CD14-positive monocyte (primary cell): ENCODE measurements around the gene SAT1. TPM values are rescaled to one million over a fixed set of nuclear protein-coding genes. Genes with fewer than 3 reads are reported as not detected.

Source experiments
- DNase-seq, 3 donors: peaks; one replicate each; pipeline ENCODE4 v3.0.0-alpha.2; 2011 to 2022
- H2AFZ ChIP-seq: 2 replicates; pipeline ENCODE4 v1.6.0; 2012; ENCODE audit warnings: mild to moderate bottlenecking, low read depth, low read length, inconsistent platforms; ENCODE audit not compliant: insufficient read depth, poor library complexity, severe bottlenecking
- H3K27ac ChIP-seq, 2 donors: 1 replicate in 1 of 2; 2 replicates in 1 of 2; pipeline ENCODE4 v1.5.1; 2012 to 2013; ENCODE audit warnings: low read length in 2 of 2, control low read depth in 1 of 2, inconsistent platforms in 1 of 2, low read depth in 1 of 2, mild to moderate bottlenecking in 1 of 2
- H3K27me3 ChIP-seq, 2 donors: one replicate each; pipeline versions ENCODE4 v1.6.0 to v1.6.1; 2011 to 2013; ENCODE audit warnings: low read length in 2 of 2; ENCODE audit not compliant: control insufficient read depth in 2 of 2, insufficient read depth in 2 of 2
- H3K36me3 ChIP-seq, 2 donors: replicated peaks in 1 of 2; 1 replicate in 1 of 2; 2 replicates in 1 of 2; pipeline versions ENCODE4 v1.5.1 to v1.6.1; 2012 to 2013; ENCODE audit warnings: low read length in 2 of 2, control low read depth in 1 of 2, inconsistent platforms in 1 of 2, mild to moderate bottlenecking in 1 of 2; ENCODE audit not compliant: insufficient read depth in 2 of 2, control insufficient read depth in 1 of 2
- H3K4me1 ChIP-seq, 2 donors: 1 replicate in 1 of 2; 2 replicates in 1 of 2; pipeline versions ENCODE4 v1.5.1 to v1.6.1; 2012 to 2013; ENCODE audit warnings: low read length in 2 of 2, control low read depth in 1 of 2, inconsistent platforms in 1 of 2, mild to moderate bottlenecking in 1 of 2, moderate library complexity in 1 of 2; ENCODE audit not compliant: insufficient read depth in 2 of 2, control insufficient read depth in 1 of 2
- H3K4me2 ChIP-seq: replicated peaks from 2 replicates; pipeline ENCODE3; 2012; ENCODE audit warnings: low read length, moderate library complexity, mild to moderate bottlenecking; ENCODE audit not compliant: poor library complexity, severe bottlenecking; ENCODE audit errors: extremely low read depth
- H3K4me3 ChIP-seq, 3 experiments: fragments of 200-600 bp in 1 of 3; sonication (generic) in 1 of 3; replicated peaks in 1 of 3; 1 replicate in 2 of 3; 2 replicates in 1 of 3; pipeline ENCODE4 v1.5.1; 2011 to 2013; ENCODE audit warnings: low read length in 3 of 3, mild to moderate bottlenecking in 3 of 3, control low read depth in 2 of 3, low read depth in 2 of 3, inconsistent platforms in 1 of 3, moderate library complexity in 1 of 3
- H3K79me2 ChIP-seq: 2 replicates; pipeline ENCODE4 v1.6.0; 2012; ENCODE audit warnings: mild to moderate bottlenecking, control low read depth, inconsistent platforms, low read length, moderate library complexity; ENCODE audit not compliant: insufficient read depth
- H3K9ac ChIP-seq: 2 replicates; pipeline ENCODE4 v1.6.0; 2017; ENCODE audit warnings: low read length, mild to moderate bottlenecking; ENCODE audit not compliant: insufficient read depth, poor library complexity, severe bottlenecking
- H3K9me3 ChIP-seq, 2 donors: replicated peaks in 1 of 2; 1 replicate in 1 of 2; 2 replicates in 1 of 2; pipeline versions ENCODE4 v1.5.1 to v1.6.1; 2012 to 2013; ENCODE audit warnings: low read length in 2 of 2, control low read depth in 1 of 2; ENCODE audit not compliant: control insufficient read depth in 1 of 2, insufficient read depth in 1 of 2
- H4K20me1 ChIP-seq: 2 replicates; pipeline ENCODE4 v1.6.0; 2012; ENCODE audit warnings: mild to moderate bottlenecking, low read length, control low read depth, moderate library complexity; ENCODE audit not compliant: insufficient read depth
- H3K27ac Mint-ChIP-seq, 7 donors: one replicate each; pipeline ENCODE4 v1.8.0; 2020; ENCODE audit warnings: mild to moderate bottlenecking in 7 of 7, mixed read lengths in 7 of 7, moderate library complexity in 6 of 7, inconsistent platforms in 2 of 7
- H3K27me3 Mint-ChIP-seq, 3 donors: one replicate each; pipeline ENCODE4 v1.8.0; 2021 to 2022; ENCODE audit warnings: low read depth in 3 of 3, mild to moderate bottlenecking in 3 of 3, mixed read lengths in 3 of 3, moderate library complexity in 3 of 3, inconsistent platforms in 1 of 3
- H3K36me3 Mint-ChIP-seq, 2 donors: one replicate each; pipeline ENCODE4 v1.8.0; 2020; ENCODE audit warnings: mixed read lengths in 2 of 2, inconsistent platforms in 1 of 2, mild to moderate bottlenecking in 1 of 2
- H3K4me1 Mint-ChIP-seq: one replicate; pipeline ENCODE4 v1.8.0; 2020; ENCODE audit warnings: mild to moderate bottlenecking, mixed read lengths
- H3K4me3 Mint-ChIP-seq, 2 donors: one replicate each; pipeline ENCODE4 v1.8.0; 2020; ENCODE audit warnings: mild to moderate bottlenecking in 2 of 2, mixed read lengths in 2 of 2, moderate library complexity in 1 of 2
- H3K9me3 Mint-ChIP-seq, 7 donors: one replicate each; pipeline ENCODE4 v1.8.0; 2020 to 2022; ENCODE audit warnings: mixed read lengths in 7 of 7, mild to moderate bottlenecking in 6 of 7, moderate library complexity in 6 of 7, inconsistent platforms in 2 of 7
- WGBS: methylation state at CpG from one replicate; pipeline ENCODE4 v1.1.5; 2013; ENCODE audit warnings: missing lambda C conversion rate; ENCODE audit not compliant: insufficient coverage; 5-methylcytosine and 5-hydroxymethylcytosine counted together
- intact Hi-C, 2 donors: fragments of 100-400 bp; cut with micrococcal nuclease; formaldehyde crosslinking; loops; one replicate each; pipeline versions ENCODE4 v1.15.0 to v1.15.1; 2023
- polyA plus RNA-seq, 3 donors: library from polyadenylated mRNA; depleted of rRNA in 1 of 3; unstranded in 2 of 3; stranded (reverse) in 1 of 3; fragments of 300-500 nt in 2 of 3; fragments of >200 nt in 1 of 3; fragmentation: Illumina TruSeq in 2 of 3; gene quantifications; 1 replicate in 2 of 3; 2 replicates in 1 of 3; pipeline ENCODE4 v1.2.3, GENCODE V29; 2012 to 2021
- TF ChIP-seq, protein P1 (sequence below): fragments of 200-600 bp; IDR thresholded peaks from one replicate; pipeline ENCODE4 v1.8.0; 2022; ENCODE audit warnings: antibody characterized with exemption, mild to moderate bottlenecking

The SAT1 gene
- polyA plus RNA-seq, 3 donors = 897 to 7,815 (median 970) TPM

DNA sequence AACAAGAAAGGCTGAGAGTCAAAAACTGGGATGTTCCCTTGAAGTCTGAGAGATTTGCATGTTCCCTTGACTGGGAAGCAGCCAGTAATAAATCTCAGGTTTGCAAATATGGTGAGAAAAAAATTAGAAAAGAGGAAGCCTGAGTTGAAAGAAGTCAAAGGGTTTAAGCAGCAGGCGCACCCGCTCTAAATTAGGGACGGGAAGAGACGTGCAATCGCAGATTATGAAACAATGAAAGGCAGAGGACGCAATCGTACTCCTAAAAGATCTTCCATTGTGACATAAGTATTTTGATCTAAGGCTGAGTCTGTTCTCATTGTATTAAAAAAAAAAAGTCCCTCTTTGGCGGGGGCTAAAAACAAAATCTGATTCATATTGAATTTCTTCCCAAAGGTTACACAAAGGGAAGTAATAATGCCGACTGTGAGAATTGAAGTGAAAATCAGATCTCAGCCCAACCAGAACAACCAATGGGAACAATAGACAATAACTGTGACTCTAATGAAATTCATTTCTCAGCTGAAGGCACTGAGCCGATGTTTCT is 28.2 kb downstream of the SAT1 start:
- Histone ChIP-seq H4K20me1 (no peaks in the 10 kb centered on the region), H2AFZ (peak overlapping the region; percentile 23), H3K9me3 (peaks cover 6 to 9% of the 10 kb centered on the region in 2 donors), H3K9ac (peak overlapping the region; percentile 43), H3K4me2 (peak overlapping the region; percentile 55), H3K79me2 (no peaks in the 10 kb centered on the region), H3K27me3 (no peaks in the 10 kb centered on the region), H3K36me3 (no peaks in the 10 kb centered on the region), H3K27ac (peak overlapping the region; percentile 64 to 86), H3K4me3 (peak overlapping the region in 1 of 3 experiments; percentile 46), H3K4me1 (peaks cover 21 to 28% of the 10 kb centered on the region in 2 donors)
- peak; percentile 84 to 92 (median 88) for DNase-seq
- no peaks in the 10 kb centered on the region for H3K36me3 Mint-ChIP-seq
- no CpG with 5 or more reads among the region's 10 CpGs for WGBS
- H3K27me3 Mint-ChIP-seq = peaks cover 0 to 9% (median 0%) of the 10 kb centered on the region in 3 donors
- TF ChIP-seq, protein P1, sequence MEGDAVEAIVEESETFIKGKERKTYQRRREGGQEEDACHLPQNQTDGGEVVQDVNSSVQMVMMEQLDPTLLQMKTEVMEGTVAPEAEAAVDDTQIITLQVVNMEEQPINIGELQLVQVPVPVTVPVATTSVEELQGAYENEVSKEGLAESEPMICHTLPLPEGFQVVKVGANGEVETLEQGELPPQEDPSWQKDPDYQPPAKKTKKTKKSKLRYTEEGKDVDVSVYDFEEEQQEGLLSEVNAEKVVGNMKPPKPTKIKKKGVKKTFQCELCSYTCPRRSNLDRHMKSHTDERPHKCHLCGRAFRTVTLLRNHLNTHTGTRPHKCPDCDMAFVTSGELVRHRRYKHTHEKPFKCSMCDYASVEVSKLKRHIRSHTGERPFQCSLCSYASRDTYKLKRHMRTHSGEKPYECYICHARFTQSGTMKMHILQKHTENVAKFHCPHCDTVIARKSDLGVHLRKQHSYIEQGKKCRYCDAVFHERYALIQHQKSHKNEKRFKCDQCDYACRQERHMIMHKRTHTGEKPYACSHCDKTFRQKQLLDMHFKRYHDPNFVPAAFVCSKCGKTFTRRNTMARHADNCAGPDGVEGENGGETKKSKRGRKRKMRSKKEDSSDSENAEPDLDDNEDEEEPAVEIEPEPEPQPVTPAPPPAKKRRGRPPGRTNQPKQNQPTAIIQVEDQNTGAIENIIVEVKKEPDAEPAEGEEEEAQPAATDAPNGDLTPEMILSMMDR = no peak
- intact Hi-C loops = no loop called here
- H3K9me3 Mint-ChIP-seq = peaks cover 0 to 12% (median 2%) of the 10 kb centered on the region in 7 donors
- H3K4me1 Mint-ChIP-seq = peaks cover 14% of the 10 kb centered on the region
- H3K27ac Mint-ChIP-seq = peak overlapping the region; percentile 84 to 92 (median 91)
- peak overlapping the region in 1 of 2 donors; percentile 59 for H3K4me3 Mint-ChIP-seq

DNA sequence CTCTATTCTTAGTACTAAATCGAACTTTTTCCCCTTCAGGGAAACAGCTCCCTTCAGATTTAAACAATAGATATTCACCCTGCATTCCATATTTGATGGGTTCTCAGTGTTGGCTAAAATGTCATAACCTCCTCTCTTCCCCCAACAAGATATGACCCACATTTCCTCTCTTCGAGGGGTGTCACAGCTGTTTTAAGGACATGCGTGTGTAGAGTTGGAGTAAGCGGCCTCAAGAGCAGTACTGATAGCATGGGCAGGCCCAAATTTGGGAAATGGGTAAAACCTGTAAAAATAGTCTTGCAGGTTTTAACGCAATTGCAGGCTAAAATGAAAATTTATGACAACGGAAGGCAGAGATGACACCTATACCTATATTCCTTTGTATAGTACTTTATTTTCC is 28.7 kb downstream of the SAT1 start:
- no CpG with 5 or more reads among the region's 6 CpGs for WGBS
- TF ChIP-seq, protein P1 = no peak
- peaks cover 14% of the 10 kb centered on the region for H3K4me1 Mint-ChIP-seq
- H3K27ac Mint-ChIP-seq = peak overlapping the region; percentile 83 to 92 (median 91)
- Histone ChIP-seq H3K4me3 (peak overlapping the region in 1 of 3 experiments; percentile 46), H2AFZ (peak overlapping the region; percentile 23), H3K36me3 (no peaks in the 10 kb centered on the region), H3K27me3 (no peaks in the 10 kb centered on the region), H3K27ac (peak overlapping the region; percentile 64 to 86), H3K9me3 (peaks cover 6 to 9% of the 10 kb centered on the region in 2 donors), H4K20me1 (no peaks in the 10 kb centered on the region), H3K79me2 (no peaks in the 10 kb centered on the region), H3K4me2 (peak overlapping the region; percentile 55), H3K9ac (peak overlapping the region; percentile 43), H3K4me1 (peaks cover 24 to 28% of the 10 kb centered on the region in 2 donors)
- DNase-seq = peak in 2 of 3 donors; percentile 30 to 65
- H3K36me3 Mint-ChIP-seq = no peaks in the 10 kb centered on the region
- H3K27me3 Mint-ChIP-seq = peaks cover 0 to 9% (median 0%) of the 10 kb centered on the region in 3 donors
- intact Hi-C loops = no loop called here
- peaks cover 0 to 11% (median 2%) of the 10 kb centered on the region in 7 donors for H3K9me3 Mint-ChIP-seq
- peak overlapping the region in 1 of 2 donors; percentile 59 for H3K4me3 Mint-ChIP-seq
